Activated T-helper 9 cell treated with anti-CD3 and anti-CD28 coated beads, Interleukin-2, amount 50 U/mL, for 16 hours (primary cell): ENCODE data around the gene PGS1.
"Not testable (repeated sequence)": the region's sequence is repeated elsewhere in the genome, so short reads cannot be mapped to it uniquely, and the experiment has no call there.

Experiments used
- DNase-seq: peaks from one replicate; pipeline ENCODE4 v3.0.0-alpha.2; 2020; ENCODE audit warnings: low read depth

The PGS1 gene

GRCh38 chr17:78450696-78451345 lies 72.4 kb downstream of the PGS1 start:
- no peak for DNase-seq

DNA sequence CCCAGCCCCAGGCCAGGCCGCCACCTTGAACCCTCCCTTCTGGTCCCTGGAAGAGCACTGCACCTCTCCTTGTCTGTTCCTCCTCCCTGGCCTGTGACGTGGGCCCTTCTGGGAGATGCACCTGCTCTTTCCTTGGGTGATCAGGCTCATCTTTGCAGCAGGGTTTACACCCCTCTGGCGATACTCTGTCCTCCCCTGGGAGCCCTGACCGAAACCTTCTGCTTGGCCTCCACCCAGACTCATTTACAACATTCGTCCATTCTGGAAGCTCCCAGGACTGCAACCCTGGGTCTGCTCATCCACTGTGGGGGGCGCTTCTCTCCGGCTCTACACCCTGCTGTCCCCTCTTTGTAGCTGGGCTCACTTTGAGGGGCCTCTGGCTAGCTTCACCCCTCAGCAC lies 73.3 kb downstream of the PGS1 start:
- no peak for DNase-seq

GRCh38 chr17:78454346-78454745 lies 75.9 kb downstream of the PGS1 start:
- no peak for DNase-seq

GRCh38 chr17:78458091-78458490 lies 79.6 kb downstream of the PGS1 start:
- no peak for DNase-seq

DNA sequence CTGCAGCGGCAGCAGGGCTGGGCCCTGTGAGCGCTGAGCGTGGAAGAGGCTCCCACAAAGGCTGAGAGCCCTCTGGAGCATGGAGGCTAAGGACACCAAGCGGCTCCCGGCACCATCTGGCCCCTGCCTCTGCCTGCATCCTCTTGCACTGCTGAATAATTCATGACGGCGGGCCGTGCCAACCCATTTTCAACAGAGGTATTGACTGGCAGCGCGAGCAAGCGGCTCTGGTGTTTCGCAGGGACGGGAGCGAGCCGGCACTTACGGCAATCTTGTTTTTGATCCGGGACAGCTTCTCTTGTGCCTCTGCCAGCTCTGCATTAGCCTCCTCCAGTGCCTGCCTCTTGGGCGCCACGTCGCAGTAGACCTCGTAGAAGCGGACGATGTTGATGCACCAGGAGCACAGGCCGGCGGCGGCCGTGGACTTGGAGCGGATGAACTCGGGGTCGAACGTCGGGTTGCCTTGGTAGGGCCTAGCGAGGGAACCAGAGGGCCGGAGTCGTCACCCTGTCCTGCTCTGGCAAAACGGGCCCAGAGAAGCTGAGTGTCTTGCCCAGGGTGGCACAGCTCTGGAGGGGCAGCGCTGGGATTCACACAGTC lies 80.4 kb downstream of the PGS1 start:
- DNase-seq, result no peak

- no peak for DNase-seq
Measured at GRCh38 chr17:78459696-78460095, 81.2 kb downstream of the PGS1 start.

GRCh38 chr17:78460176-78460675 lies 81.8 kb downstream of the PGS1 start:
- no peak for DNase-seq

GRCh38 chr17:78460951-78461798 lies 82.7 kb downstream of the PGS1 start:
- no peak for DNase-seq

DNA sequence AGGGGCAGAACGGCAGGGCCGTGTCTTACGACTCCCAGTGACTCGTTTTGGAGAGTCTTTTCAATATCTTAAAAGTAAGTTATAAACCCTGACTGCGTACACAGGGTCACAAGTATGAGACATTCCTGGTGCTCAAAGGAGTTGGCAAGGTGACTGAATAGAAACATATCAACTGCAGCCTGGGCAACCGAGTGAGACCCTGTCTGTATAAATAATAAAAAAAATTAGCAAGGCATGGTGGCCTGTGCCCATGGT lies 83.3 kb downstream of the PGS1 start:
- no peak for DNase-seq

DNA sequence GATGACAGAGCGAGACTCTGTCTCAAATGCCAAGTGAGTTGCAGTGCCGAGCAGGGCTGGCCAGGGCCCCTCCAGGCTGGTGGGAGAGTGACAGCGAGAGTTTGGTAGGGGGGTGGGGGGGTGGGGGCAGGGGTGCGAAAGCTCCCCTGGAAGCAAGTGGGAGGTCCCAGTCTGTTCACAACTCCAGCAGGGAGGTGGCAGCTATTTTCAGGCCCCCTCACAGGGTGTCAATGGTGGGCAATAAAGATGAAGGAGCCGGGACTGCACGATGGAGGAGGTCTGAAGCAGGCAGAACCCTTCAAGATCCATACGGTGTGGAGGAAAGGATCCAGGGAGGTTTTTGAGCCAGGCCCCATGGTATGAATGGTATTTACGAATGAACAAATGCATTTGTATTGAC lies 83.7 kb downstream of the PGS1 start:
- no peak for DNase-seq

GRCh38 chr17:78466109-78466785 lies 87.8 kb downstream of the PGS1 start:
- DNase-seq, result not testable (repeated sequence)

GRCh38 chr17:78466786-78467715 lies 88.6 kb downstream of the PGS1 start:
- no peak for DNase-seq

DNA sequence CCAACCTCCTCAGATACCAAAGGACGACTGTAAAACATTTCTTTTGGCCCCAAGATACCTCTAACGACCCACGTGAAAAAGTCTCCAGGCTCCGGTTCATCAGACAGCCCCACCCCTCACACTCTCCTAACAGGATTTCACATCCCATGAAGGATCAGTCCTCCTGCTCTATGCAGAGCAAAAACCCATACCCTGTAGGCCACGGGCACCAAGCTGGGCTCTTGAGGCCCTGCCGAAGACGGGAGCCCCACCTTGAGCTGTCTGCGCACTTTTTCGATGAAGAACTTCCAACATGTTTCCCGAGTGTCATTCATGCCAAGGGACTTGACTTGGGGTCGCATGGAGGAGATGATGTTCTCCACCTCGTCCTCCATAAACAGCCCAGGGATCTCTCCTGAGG lies 89.9 kb downstream of the PGS1 start:
- DNase-seq, result no peak

GRCh38 chr17:78469443-78469842 lies 91.0 kb downstream of the PGS1 start:
- DNase-seq, result no peak

GRCh38 chr17:78471635-78472034 lies 93.2 kb downstream of the PGS1 start:
- no peak for DNase-seq

DNA sequence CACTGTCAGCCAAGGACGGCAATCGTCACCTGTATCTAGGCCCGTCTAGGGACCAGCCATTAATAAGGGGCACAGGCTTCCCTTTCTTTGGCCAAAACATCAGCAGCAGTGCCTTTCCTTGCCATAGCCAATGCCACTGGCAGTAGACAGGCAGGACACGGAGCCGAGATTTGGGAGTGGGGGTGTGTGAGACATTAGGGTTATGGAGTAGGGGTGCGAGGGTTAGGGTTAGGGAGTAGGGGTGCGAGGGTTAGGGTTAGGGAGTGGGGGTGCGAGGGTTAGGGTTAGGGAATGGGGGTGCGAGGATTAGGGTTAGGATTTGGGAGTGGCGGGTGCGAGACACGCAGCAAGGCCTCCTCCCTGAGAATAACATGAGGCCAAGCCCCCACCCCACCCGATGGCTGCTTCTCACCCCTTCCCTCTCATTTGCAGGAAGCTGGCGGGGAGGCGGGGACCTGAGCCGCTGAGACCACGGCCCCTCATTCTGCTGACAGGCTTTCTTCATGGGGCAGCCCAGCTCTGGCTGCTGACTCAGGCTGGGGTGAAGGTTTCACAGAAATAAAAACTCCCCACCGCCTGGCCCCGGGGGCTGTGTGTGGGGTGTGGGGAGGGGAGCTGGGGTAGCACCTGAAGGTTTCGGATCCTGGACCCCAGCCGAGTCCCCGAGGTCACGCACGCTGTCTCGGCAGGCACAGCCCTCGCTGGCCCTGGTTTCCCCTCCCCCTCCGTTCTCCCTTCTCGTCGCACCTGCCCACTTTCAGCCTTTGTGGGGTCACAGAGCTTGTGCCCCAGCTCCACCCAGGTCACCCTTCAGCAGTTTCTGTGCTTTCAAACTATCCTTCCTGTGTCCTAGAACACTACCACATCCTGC lies 93.8 kb downstream of the PGS1 start:
- DNase-seq, result no peak

- no peak for DNase-seq
Measured at GRCh38 chr17:78473951-78474613, 95.6 kb downstream of the PGS1 start.
